H1 (cell line): Measurements from ENCODE around the gene SLITRK2. TPM values are rescaled to one million over a fixed set of nuclear protein-coding genes. Genes with fewer than 3 reads are reported as not detected.

Source experiments
- CTCF ChIA-PET: fragments of 300-600 bp; sonication (Branson Sonifier 250); formaldehyde crosslinking; loops from one replicate; lab custom pipeline; 2021; ENCODE audit not compliant: partially characterized antibody; lab: Charles Lee
- POLR2A ChIA-PET: fragments of 300-600 bp; sonication (Branson Sonifier 250); formaldehyde crosslinking; loops from one replicate; lab custom pipeline; 2021; ENCODE audit warnings: inconsistent platforms; ENCODE audit not compliant: partially characterized antibody; lab: Charles Lee
- DNase-seq, 2 experiments: peaks; one replicate each; pipeline versions ENCODE4 v3.0.0 to v3.0.0-alpha.2; 2010 to 2022; ENCODE audit warnings: low spot score in 2 of 2, low read depth in 1 of 2, mixed read lengths in 1 of 2
- FAIRE-seq: peaks from 2 replicates; lab custom pipeline; 2011; peaks lifted over from hg19 to GRCh38; lab: Jason Lieb, UNC
- H2AFZ ChIP-seq: 2 replicates; pipeline ENCODE4 v1.8.1; 2012; ENCODE audit warnings: low read length, inconsistent platforms
- H2AK5ac ChIP-seq: 2 replicates; pipeline ENCODE4 v1.6.1; 2013; ENCODE audit warnings: low read depth, low read length
- H2BK120ac ChIP-seq: replicated peaks from 2 replicates; pipeline ENCODE3; 2013; ENCODE audit warnings: low read depth, low read length, inconsistent platforms
- H2BK12ac ChIP-seq: 2 replicates; pipeline ENCODE4 v1.6.1; 2013; ENCODE audit warnings: low read depth, low read length
- H2BK15ac ChIP-seq: 2 replicates; pipeline ENCODE4 v1.6.1; 2013; ENCODE audit warnings: low read length
- H2BK20ac ChIP-seq: 2 replicates; pipeline ENCODE4 v1.6.1; 2013; ENCODE audit warnings: low read length
- H2BK5ac ChIP-seq: 2 replicates; pipeline ENCODE4 v1.6.1; 2013; ENCODE audit warnings: low read depth, low read length
- H3K14ac ChIP-seq: 2 replicates; pipeline ENCODE4 v1.6.1; 2013; ENCODE audit warnings: inconsistent platforms; ENCODE audit not compliant: insufficient read length
- H3K18ac ChIP-seq: 2 replicates; pipeline ENCODE4 v1.6.1; 2013; ENCODE audit warnings: low read length; ENCODE audit errors: extremely low read depth
- H3K23ac ChIP-seq: 2 replicates; pipeline ENCODE4 v1.6.1; 2013; ENCODE audit warnings: inconsistent platforms; ENCODE audit not compliant: insufficient read length
- H3K23me2 ChIP-seq: 2 replicates; pipeline ENCODE4 v1.6.1; 2013; ENCODE audit warnings: low read depth, low read length
- H3K27ac ChIP-seq: 2 replicates; pipeline ENCODE4 v1.6.1; 2011; ENCODE audit warnings: low read depth, low read length, inconsistent platforms
- H3K27me3 ChIP-seq, 4 experiments: replicated peaks in 1 of 4; 1 replicate in 1 of 4; 2 replicates in 3 of 4; pipeline versions ENCODE4 v1.6.1 to v1.8.1; 2011 to 2013; ENCODE audit warnings: low read length in 3 of 4, mild to moderate bottlenecking in 3 of 4, inconsistent platforms in 2 of 4, mixed read lengths in 2 of 4, moderate library complexity in 1 of 4; ENCODE audit not compliant: control insufficient read depth in 3 of 4, insufficient read depth in 3 of 4; ENCODE audit errors: extremely low read depth in 1 of 4
- H3K36me3 ChIP-seq, 4 experiments: 2 replicates each; pipeline versions ENCODE4 v1.6.1 to v1.8.1; 2011 to 2013; ENCODE audit warnings: mild to moderate bottlenecking in 4 of 4, low read length in 3 of 4, moderate library complexity in 2 of 4, control low read depth in 1 of 4, inconsistent platforms in 1 of 4; ENCODE audit not compliant: insufficient read depth in 4 of 4, control insufficient read depth in 2 of 4
- H3K4ac ChIP-seq: replicated peaks from 2 replicates; pipeline ENCODE3; 2013; ENCODE audit warnings: low read length, low read depth, mixed read lengths, inconsistent platforms; ENCODE audit not compliant: insufficient read length
- H3K4me1 ChIP-seq, 4 experiments: replicated peaks in 1 of 4; 1 replicate in 1 of 4; 2 replicates in 3 of 4; pipeline versions ENCODE4 v1.6.1 to v1.8.1; 2011 to 2013; ENCODE audit warnings: low read length in 3 of 4, inconsistent platforms in 2 of 4, mixed read lengths in 1 of 4; ENCODE audit not compliant: insufficient read depth in 4 of 4, control insufficient read depth in 3 of 4
- H3K4me2 ChIP-seq, 2 experiments: 2 replicates each; pipeline versions ENCODE4 v1.6.1 to v1.8.1; 2011 to 2013; ENCODE audit warnings: low read depth in 2 of 2, low read length in 2 of 2, control low read depth in 1 of 2, inconsistent platforms in 1 of 2, mild to moderate bottlenecking in 1 of 2; ENCODE audit not compliant: insufficient read depth in 1 of 2
- H3K4me3 ChIP-seq, 4 experiments: fragments of 200-600, 300-600 bp in 1 of 4; sonication (generic), shearing (Covaris generic), sonication (Bioruptor Twin) in 1 of 4; 2 replicates each; pipeline versions ENCODE4 v1.5.1 to v1.8.1; 2011 to 2016; ENCODE audit warnings: low read length in 4 of 4, low read depth in 3 of 4, control low read depth in 2 of 4, inconsistent platforms in 2 of 4, mild to moderate bottlenecking in 2 of 4, mixed read lengths in 1 of 4, moderate library complexity in 1 of 4; ENCODE audit not compliant: insufficient read depth in 2 of 4; ENCODE audit errors: extremely low read depth in 1 of 4
- H3K56ac ChIP-seq: replicated peaks from 2 replicates; pipeline ENCODE3; 2013; ENCODE audit warnings: low read depth, mild to moderate bottlenecking, mixed read lengths, low read length, inconsistent platforms; ENCODE audit not compliant: insufficient read length
- H3K79me1 ChIP-seq: 2 replicates; pipeline ENCODE4 v1.6.1; 2013; ENCODE audit warnings: low read depth, low read length, control low read depth
- H3K79me2 ChIP-seq, 2 experiments: 2 replicates each; pipeline versions ENCODE4 v1.6.1 to v1.8.1; 2012 to 2013; ENCODE audit warnings: low read length in 2 of 2, mild to moderate bottlenecking in 2 of 2, inconsistent platforms in 1 of 2; ENCODE audit not compliant: insufficient read depth in 2 of 2, control insufficient read depth in 1 of 2
- H3K9ac ChIP-seq, 4 experiments: replicated peaks in 1 of 4; 1 replicate in 1 of 4; 2 replicates in 3 of 4; pipeline versions ENCODE4 v1.6.1 to v1.8.1; 2011 to 2013; ENCODE audit warnings: low read depth in 3 of 4, low read length in 3 of 4, control low read depth in 2 of 4, mild to moderate bottlenecking in 2 of 4, moderate library complexity in 2 of 4, inconsistent platforms in 1 of 4; ENCODE audit errors: extremely low read depth in 1 of 4
- H3K9me3 ChIP-seq, 2 experiments: 2 replicates each; pipeline versions ENCODE4 v1.6.1 to v1.8.1; 2012 to 2013; ENCODE audit warnings: mild to moderate bottlenecking in 2 of 2, moderate library complexity in 2 of 2, control low read depth in 1 of 2, inconsistent platforms in 1 of 2, low read depth in 1 of 2, low read length in 1 of 2, mixed read lengths in 1 of 2; ENCODE audit not compliant: insufficient read depth in 2 of 2
- H4K20me1 ChIP-seq, 2 experiments: replicated peaks in 1 of 2; 2 replicates each; pipeline versions ENCODE3 to v1.8.1; 2011 to 2013; ENCODE audit warnings: inconsistent platforms in 2 of 2, low read length in 2 of 2, mild to moderate bottlenecking in 1 of 2; ENCODE audit not compliant: insufficient read depth in 2 of 2, control insufficient read depth in 1 of 2
- H4K5ac ChIP-seq: 2 replicates; pipeline ENCODE4 v1.6.1; 2013; ENCODE audit warnings: low read length, low read depth, mixed read lengths, inconsistent platforms; ENCODE audit not compliant: insufficient read length
- H4K8ac ChIP-seq: 2 replicates; pipeline ENCODE4 v1.8.0; 2013; ENCODE audit warnings: mild to moderate bottlenecking, moderate library complexity, low read length, inconsistent platforms; ENCODE audit not compliant: insufficient read depth; ENCODE audit errors: extremely low read depth
- H4K91ac ChIP-seq: replicated peaks from 2 replicates; pipeline ENCODE3; 2013; ENCODE audit warnings: low read length, mixed read lengths, inconsistent platforms; ENCODE audit not compliant: insufficient read length
- WGBS, 2 experiments: shearing (Covaris generic) in 1 of 2; methylation state at CpG; one replicate each; pipeline versions ENCODE4 v1.1.6 to v1.1.7; 2013 to 2015; ENCODE audit warnings: low lambda C conversion rate in 2 of 2, mixed read lengths in 2 of 2, inconsistent platforms in 1 of 2, low coverage in 1 of 2, missing lambda C conversion rate in 1 of 2; ENCODE audit not compliant: insufficient replicate concordance in 2 of 2, insufficient coverage in 1 of 2, insufficient read length in 1 of 2; ENCODE audit errors: extremely low coverage in 1 of 2, missing lambda C conversion rate in 1 of 2; 5-methylcytosine and 5-hydroxymethylcytosine counted together
- polyA plus RNA-seq, 7 experiments: library from polyadenylated mRNA; depleted of rRNA in 3 of 7; stranded (reverse) in 5 of 7; unstranded in 2 of 7; fragments of >200 nt in 5 of 7; fragments of 200-250 nt in 2 of 7; gene quantifications; 1 replicate in 5 of 7; 2 replicates in 1 of 7; 4 replicates in 1 of 7; pipeline versions ENCODE4 v1.2.1 to v1.2.3, GENCODE V29; 2011 to 2013; ENCODE audit warnings: missing spikeins in 2 of 7, mixed read lengths in 2 of 7
- total RNA-seq: library from RNA; stranded (reverse); fragmentation: NEBNext Ultra II Directional; extraction: Animal tissue kit (Norgen Biotek cat#: 25700); gene quantifications from 2 replicates; pipeline ENCODE4 v1.2.1, GENCODE V29; 2021
- TF ChIP-seq, protein P1 (sequence below): IDR thresholded peaks from 2 replicates; pipeline ENCODE4 v1.6.1; 2011; ENCODE audit warnings: low read length, improper control_type of control experiment

Gene SLITRK2
- total and polyA plus RNA-seq, 2 of the 8 experiments (the other 6 are each of a cell fraction or from before 2014, with no cell fraction given), result 0.14 to 0.39 TPM

DNA sequence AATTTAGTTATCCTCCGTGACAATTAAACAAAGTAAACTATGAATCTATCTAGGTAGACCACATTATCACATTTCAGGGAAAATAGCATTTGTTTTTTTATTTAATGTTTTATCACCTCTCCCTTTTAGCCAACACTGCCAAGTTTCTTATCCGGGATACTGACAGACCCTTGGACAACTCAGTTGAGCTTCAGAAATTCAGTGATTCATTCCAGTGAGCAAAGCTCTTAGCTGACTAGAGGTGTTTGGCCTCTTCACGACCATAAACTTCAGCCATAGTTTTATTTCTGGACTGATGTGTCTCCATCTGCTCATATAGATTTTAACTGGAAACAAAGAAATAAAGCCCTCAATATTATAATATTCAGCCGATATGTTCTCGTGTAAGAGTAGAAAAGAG is 15.2 kb downstream of the SLITRK2 start:
- 87% methylated on average over 4 of the region's 5 CpGs; no CpG with 5 or more reads in 1 of the 2 experiments for WGBS, 2 experiments
- Histone ChIP-seq H3K9me3 (no peaks in the 10 kb centered on the region), H3K36me3 (no peaks in the 10 kb centered on the region), H4K91ac (no peak overlapping the region), H2BK5ac (no peak overlapping the region), H3K4me2 (no peak overlapping the region), H3K79me2 (no peaks in the 10 kb centered on the region), H3K23ac (no peak overlapping the region), H3K4me3 (no peak overlapping the region), H3K4me1 (no peaks in the 10 kb centered on the region), H4K5ac (no peak overlapping the region), H3K4ac (no peak overlapping the region), H3K27ac (no peak overlapping the region), H2BK12ac (no peak overlapping the region), H2BK120ac (no peak overlapping the region), H3K9ac (no peak overlapping the region), H3K79me1 (no peaks in the 10 kb centered on the region), H4K8ac (no peak overlapping the region), H3K14ac (no peak overlapping the region), H2AK5ac (no peak overlapping the region), H3K27me3 (no peaks in the 10 kb centered on the region), H3K23me2 (no peaks in the 10 kb centered on the region), H3K18ac (no peak overlapping the region), H4K20me1 (no peaks in the 10 kb centered on the region), H2AFZ (no peak overlapping the region), H3K56ac (no peak overlapping the region), H2BK15ac (no peak overlapping the region), H2BK20ac (no peak overlapping the region)
- no peak for FAIRE-seq
- DNase-seq, result no peak
- POLR2A ChIA-PET, result no interaction called here
- CTCF ChIA-PET, result no interaction called here
- TF ChIP-seq, protein P1, sequence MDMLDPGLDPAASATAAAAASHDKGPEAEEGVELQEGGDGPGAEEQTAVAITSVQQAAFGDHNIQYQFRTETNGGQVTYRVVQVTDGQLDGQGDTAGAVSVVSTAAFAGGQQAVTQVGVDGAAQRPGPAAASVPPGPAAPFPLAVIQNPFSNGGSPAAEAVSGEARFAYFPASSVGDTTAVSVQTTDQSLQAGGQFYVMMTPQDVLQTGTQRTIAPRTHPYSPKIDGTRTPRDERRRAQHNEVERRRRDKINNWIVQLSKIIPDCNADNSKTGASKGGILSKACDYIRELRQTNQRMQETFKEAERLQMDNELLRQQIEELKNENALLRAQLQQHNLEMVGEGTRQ, result no peak
